ENCODE data around the gene SAMM50. TPM values are rescaled to one million over a fixed set of nuclear protein-coding genes. Genes with fewer than 3 reads are reported as not detected.

The SAMM50 gene
- total RNA-seq, 6 experiments from 2014 or later, result 17.5 to 39.5 (median 21.0) TPM

DNA sequence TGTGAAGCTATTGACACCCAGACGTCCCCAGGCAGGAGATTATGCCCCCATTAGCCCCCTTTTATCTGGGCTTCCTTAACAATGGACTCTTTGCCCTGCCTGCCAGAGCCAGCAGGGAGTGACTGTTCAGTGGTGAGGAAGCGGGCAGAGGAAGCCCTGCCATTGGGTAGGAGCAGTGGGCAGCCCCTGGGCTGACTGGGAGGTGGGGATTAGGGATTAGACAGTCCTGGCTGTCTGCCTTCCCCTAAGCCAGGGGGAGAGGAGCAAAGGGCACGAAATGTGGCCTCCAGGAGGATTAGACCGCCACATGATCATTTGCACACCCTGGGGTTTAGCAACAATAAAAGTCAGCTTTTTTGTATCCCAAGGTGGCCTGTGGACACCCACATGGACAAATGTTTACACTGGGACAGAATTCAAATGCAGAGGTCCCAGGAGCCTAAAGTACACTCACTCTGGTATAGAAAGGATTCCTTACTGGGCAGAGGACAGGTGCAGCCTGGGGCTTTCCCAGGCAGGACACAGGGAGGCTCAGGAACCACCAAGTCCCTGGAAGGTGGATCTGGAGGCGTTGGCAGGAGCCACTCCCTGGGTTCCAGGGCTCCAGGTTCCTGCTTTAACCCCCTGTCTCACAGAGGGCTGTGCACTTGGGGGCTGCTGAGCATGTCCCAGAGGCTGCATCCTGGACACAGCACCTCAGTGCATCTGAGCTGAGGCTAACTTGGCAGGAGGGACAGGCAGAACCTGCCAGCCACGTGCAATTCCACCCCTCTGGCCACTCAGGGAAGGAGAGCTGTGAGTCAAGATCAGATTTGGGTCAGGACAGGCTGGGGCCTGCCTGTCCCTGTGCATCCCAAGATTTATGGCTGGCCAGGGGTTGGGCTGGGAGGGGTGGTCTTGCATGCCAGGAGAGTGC is 29.6 kb upstream of the SAMM50 start:
- intact Hi-C loops (cut with DNase I), result no loop called here
- DNase-seq, result peak; percentile 88 to 96 (median 96)
- 27% methylated on average over 2 of the region's 6 CpGs for WGBS (ENCODE audit: insufficient coverage, low coverage, low lambda C conversion rate, missing lambda C conversion rate)
- TF ChIP-seq POLR2A (IDR thresholded peaks at IDR 0.05), result peak; percentile 90
- TF ChIP-seq, protein P1, sequence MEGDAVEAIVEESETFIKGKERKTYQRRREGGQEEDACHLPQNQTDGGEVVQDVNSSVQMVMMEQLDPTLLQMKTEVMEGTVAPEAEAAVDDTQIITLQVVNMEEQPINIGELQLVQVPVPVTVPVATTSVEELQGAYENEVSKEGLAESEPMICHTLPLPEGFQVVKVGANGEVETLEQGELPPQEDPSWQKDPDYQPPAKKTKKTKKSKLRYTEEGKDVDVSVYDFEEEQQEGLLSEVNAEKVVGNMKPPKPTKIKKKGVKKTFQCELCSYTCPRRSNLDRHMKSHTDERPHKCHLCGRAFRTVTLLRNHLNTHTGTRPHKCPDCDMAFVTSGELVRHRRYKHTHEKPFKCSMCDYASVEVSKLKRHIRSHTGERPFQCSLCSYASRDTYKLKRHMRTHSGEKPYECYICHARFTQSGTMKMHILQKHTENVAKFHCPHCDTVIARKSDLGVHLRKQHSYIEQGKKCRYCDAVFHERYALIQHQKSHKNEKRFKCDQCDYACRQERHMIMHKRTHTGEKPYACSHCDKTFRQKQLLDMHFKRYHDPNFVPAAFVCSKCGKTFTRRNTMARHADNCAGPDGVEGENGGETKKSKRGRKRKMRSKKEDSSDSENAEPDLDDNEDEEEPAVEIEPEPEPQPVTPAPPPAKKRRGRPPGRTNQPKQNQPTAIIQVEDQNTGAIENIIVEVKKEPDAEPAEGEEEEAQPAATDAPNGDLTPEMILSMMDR (IDR thresholded peaks at IDR 0.05), result no peak
- Histone ChIP-seq H3K36me3 (peaks cover 0 to 28% (median 13%) of the 10 kb centered on the region in 4 donors), H3K9me3 (no peaks in the 10 kb centered on the region), H3K4me3 (peak overlapping the region; percentile 81 to 99 (median 86)), H3K27me3 (no peaks in the 10 kb centered on the region), H3K27ac (peak overlapping the region; percentile 77 to 93 (median 85)), H3K4me1 (peaks cover 0 to 53% (median 22%) of the 10 kb centered on the region in 4 donors)
- ATAC-seq, result peak; percentile 66 to 86 (median 76)

DNA sequence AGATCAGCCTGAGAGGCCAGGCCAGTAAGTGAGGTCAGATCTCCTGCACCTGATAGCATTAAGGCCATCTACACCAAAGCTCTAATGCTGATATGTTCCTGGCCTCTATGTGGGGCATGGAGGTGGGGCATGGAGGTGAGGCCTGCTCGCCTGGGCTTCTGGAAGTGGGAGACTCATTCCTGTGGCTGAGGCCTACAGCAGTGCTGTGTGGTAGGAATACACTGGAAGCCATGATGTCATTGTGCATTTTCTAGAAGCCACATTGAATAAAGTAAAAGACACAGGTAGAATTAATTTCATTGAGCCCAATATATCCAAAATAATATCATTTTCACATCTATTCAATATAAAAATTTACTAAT is 28.9 kb upstream of the SAMM50 start:
- Histone ChIP-seq H3K27me3 (no peaks in the 10 kb centered on the region), H3K4me3 (peak overlapping the region in 2 of 3 donors; percentile 33 to 48), H3K4me1 (peaks cover 0 to 53% (median 21%) of the 10 kb centered on the region in 4 donors), H3K36me3 (peaks cover 0 to 33% (median 16%) of the 10 kb centered on the region in 4 donors), H3K9me3 (no peaks in the 10 kb centered on the region), H3K27ac (peak overlapping the region in 2 of 3 donors; percentile 63 to 93)
- ATAC-seq, result no peak
- DNase-seq, result no peak
- no peak for TF ChIP-seq POLR2A (IDR thresholded peaks at IDR 0.05)
- TF ChIP-seq, protein P1 (IDR thresholded peaks at IDR 0.05), result no peak
- intact Hi-C loops (cut with DNase I), result no loop called here
- WGBS (ENCODE audit: insufficient coverage, low coverage, low lambda C conversion rate, missing lambda C conversion rate), result 11% methylated on average over 1 of the region's 1 CpG

DNA sequence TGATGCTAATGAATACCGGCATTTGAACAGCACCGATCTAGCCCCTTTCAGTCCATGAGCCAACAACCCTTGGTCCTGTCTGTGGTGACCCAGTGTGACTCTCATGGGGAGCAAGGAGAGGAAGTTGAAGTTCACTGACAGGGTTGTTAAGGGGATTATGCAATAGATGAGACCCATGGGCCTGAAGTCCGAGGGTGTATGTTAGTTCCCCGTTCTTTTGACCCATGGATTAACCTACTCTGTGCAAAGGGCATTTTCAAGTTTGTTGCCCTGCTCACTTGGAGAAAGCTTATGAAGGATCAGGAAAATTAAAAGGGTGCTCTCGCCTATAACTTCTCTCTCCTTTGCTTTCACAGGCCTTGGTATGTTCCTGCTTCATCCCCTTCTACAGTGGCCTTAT is 26.8 kb upstream of the SAMM50 start:
- Histone ChIP-seq H3K4me1 (peaks cover 0 to 47% (median 17%) of the 10 kb centered on the region in 4 donors), H3K4me3 (peak overlapping the region in 1 of 3 donors; percentile 44), H3K36me3 (peaks cover 0 to 54% (median 29%) of the 10 kb centered on the region in 4 donors), H3K27ac (peak overlapping the region in 1 of 3 donors; percentile 93), H3K27me3 (no peaks in the 10 kb centered on the region), H3K9me3 (no peaks in the 10 kb centered on the region)
- WGBS (ENCODE audit: insufficient coverage, low coverage, low lambda C conversion rate, missing lambda C conversion rate), result 34% methylated on average over 5 of the region's 5 CpGs
- no peak for TF ChIP-seq POLR2A (IDR thresholded peaks at IDR 0.05)
- TF ChIP-seq, protein P1 (IDR thresholded peaks at IDR 0.05), result no peak
- ATAC-seq (peak; percentile 13 to 51 (median 26)), DNase-seq (peak in 1 of 3 donors; percentile 82)
- intact Hi-C loops (cut with DNase I), result no loop called here

DNA sequence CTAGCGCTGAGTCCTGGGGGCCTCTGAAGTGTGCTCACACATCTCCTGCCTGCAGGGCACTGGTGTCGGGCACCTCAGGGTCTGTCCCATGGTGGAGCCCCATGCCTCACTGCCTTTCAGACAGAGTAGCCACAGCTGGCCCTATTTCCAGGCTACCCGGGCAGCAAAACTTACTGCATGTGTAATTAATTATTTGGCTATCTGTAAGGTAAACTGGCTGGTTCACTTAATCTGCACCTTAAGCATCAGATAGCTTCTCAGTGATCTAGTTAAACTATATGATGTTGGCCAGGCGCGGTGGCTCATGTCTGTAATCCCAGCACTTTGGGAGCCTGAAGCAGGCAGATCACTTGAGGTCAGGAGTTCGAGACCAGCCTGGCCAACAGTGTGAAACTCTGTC is 26.3 kb upstream of the SAMM50 start:
- TF ChIP-seq, protein P1 (IDR thresholded peaks at IDR 0.05), result no peak
- no peak for TF ChIP-seq POLR2A (IDR thresholded peaks at IDR 0.05)
- Histone ChIP-seq H3K9me3 (no peaks in the 10 kb centered on the region), H3K27ac (peak overlapping the region in 1 of 3 donors; percentile 93), H3K36me3 (peaks cover 0 to 59% (median 31%) of the 10 kb centered on the region in 4 donors), H3K27me3 (no peaks in the 10 kb centered on the region), H3K4me3 (peak overlapping the region in 1 of 3 donors; percentile 44), H3K4me1 (peaks cover 0 to 47% (median 17%) of the 10 kb centered on the region in 4 donors)
- ATAC-seq (no peak), DNase-seq (no peak)
- intact Hi-C loops (cut with DNase I), result no loop called here
- 79% methylated on average over 4 of the region's 6 CpGs for WGBS (ENCODE audit: insufficient coverage, low coverage, low lambda C conversion rate, missing lambda C conversion rate)
